Measurements from ENCODE around the gene BBS7. TPM values are rescaled to one million over a fixed set of nuclear protein-coding genes. Genes with fewer than 3 reads are reported as not detected.

BBS7 gene
- total and polyA plus RNA-seq, 2 donors from 2014 or later, result 8.0 to 14.5 TPM

GRCh38 chr4:121829511-121829910, 40.8 kb downstream of the BBS7 start:
- peaks cover 0 to 5% (median 2%) of the 10 kb centered on the region in 3 donors for H3K36me3 ChIP-seq (ENCODE audit: control insufficient read depth in 2 of 3, insufficient read depth in 3 of 3, low read length in 3 of 3)
- intact Hi-C loops (cut with DNase I), result no loop called here

GRCh38 chr4:121827853-121828252, 42.4 kb downstream of the BBS7 start:
- Histone ChIP-seq H3K27ac (ENCODE audit: low read depth in 2 of 2, low read length in 2 of 2) (no peak overlapping the region), H3K9me3 (ENCODE audit: control insufficient read depth in 2 of 3, insufficient read depth in 1 of 3, low read length in 3 of 3) (no peaks in the 10 kb centered on the region), H3K27me3 (ENCODE audit: control insufficient read depth, insufficient read depth, low read length) (no peaks in the 10 kb centered on the region), H3K4me1 (ENCODE audit: control insufficient read depth in 2 of 3, insufficient read depth in 2 of 3, low read depth in 1 of 3, low read length in 3 of 3) (peaks cover 0 to 5% (median 0%) of the 10 kb centered on the region in 3 donors), H3K9ac (ENCODE audit: low read length in 3 of 3) (no peak overlapping the region), H3K36me3 (ENCODE audit: control insufficient read depth in 2 of 3, insufficient read depth in 3 of 3, low read length in 3 of 3) (peaks cover 0 to 5% (median 2%) of the 10 kb centered on the region in 3 donors), H3K4me3 (ENCODE audit: low read length in 3 of 3) (no peak overlapping the region)
- FAIRE-seq (no peak), DNase-seq (no peak)
- intact Hi-C loops (cut with DNase I), result no loop called here
- TF ChIP-seq CTCF (IDR thresholded peaks at IDR 0.05; ENCODE audit: borderline replicate concordance, extremely low read depth, insufficient read depth), result no peak

More at GRCh38 chr4:121829511-121829910, 40.8 kb downstream of the BBS7 start:
- H3K9me3 ChIP-seq (ENCODE audit: control insufficient read depth in 2 of 3, insufficient read depth in 1 of 3, low read length in 3 of 3), result no peaks in the 10 kb centered on the region
- no peak overlapping the region for H3K9ac ChIP-seq (ENCODE audit: low read length in 3 of 3)
- H3K4me1 ChIP-seq (ENCODE audit: control insufficient read depth in 2 of 3, insufficient read depth in 2 of 3, low read depth in 1 of 3, low read length in 3 of 3), result no peaks in the 10 kb centered on the region
- H3K4me3 ChIP-seq (ENCODE audit: low read length in 3 of 3), result no peak overlapping the region
- TF ChIP-seq CTCF (IDR thresholded peaks at IDR 0.05; ENCODE audit: borderline replicate concordance, extremely low read depth, insufficient read depth), result no peak
- FAIRE-seq (no peak), DNase-seq (no peak)
- no peak overlapping the region for H3K27ac ChIP-seq (ENCODE audit: low read depth in 2 of 2, low read length in 2 of 2)
- H3K27me3 ChIP-seq (ENCODE audit: control insufficient read depth, insufficient read depth, low read length), result no peaks in the 10 kb centered on the region

GRCh38 chr4:121824950-121825349, 45.3 kb downstream of the BBS7 start:
- Histone ChIP-seq H3K9me3 (ENCODE audit: control insufficient read depth in 2 of 3, insufficient read depth in 1 of 3, low read length in 3 of 3) (no peaks in the 10 kb centered on the region), H3K27me3 (ENCODE audit: control insufficient read depth, insufficient read depth, low read length) (no peaks in the 10 kb centered on the region), H3K9ac (ENCODE audit: low read length in 3 of 3) (no peak overlapping the region), H3K4me1 (ENCODE audit: control insufficient read depth in 2 of 3, insufficient read depth in 2 of 3, low read depth in 1 of 3, low read length in 3 of 3) (peaks cover 0 to 6% (median 0%) of the 10 kb centered on the region in 3 donors), H3K36me3 (ENCODE audit: control insufficient read depth in 2 of 3, insufficient read depth in 3 of 3, low read length in 3 of 3) (peaks cover 0 to 2% (median 0%) of the 10 kb centered on the region in 3 donors), H3K4me3 (ENCODE audit: low read length in 3 of 3) (no peak overlapping the region), H3K27ac (ENCODE audit: low read depth in 2 of 2, low read length in 2 of 2) (no peak overlapping the region)
- FAIRE-seq (no peak), DNase-seq (peak in 2 of 5 donors; percentile 22 to 32)
- TF ChIP-seq CTCF (IDR thresholded peaks at IDR 0.05; ENCODE audit: borderline replicate concordance, extremely low read depth, insufficient read depth), result no peak
- intact Hi-C loops (cut with DNase I), result no loop called here

- no peak for TF ChIP-seq CTCF (IDR thresholded peaks at IDR 0.05; ENCODE audit: borderline replicate concordance, extremely low read depth, insufficient read depth)
- FAIRE-seq, result no peak
- peak overlapping the region; percentile 80 to 91 (median 89) for H3K4me3 ChIP-seq (ENCODE audit: low read length in 3 of 3)
Measured at GRCh38 chr4:121824171-121824527, 46.1 kb downstream of the BBS7 start.

More at GRCh38 chr4:121824171-121824527, 46.1 kb downstream of the BBS7 start:
- peak overlapping the region; percentile 44 to 93 (median 76) for H3K9ac ChIP-seq (ENCODE audit: low read length in 3 of 3)
- H3K9me3 ChIP-seq (ENCODE audit: control insufficient read depth in 2 of 3, insufficient read depth in 1 of 3, low read length in 3 of 3), result no peaks in the 10 kb centered on the region
- no peak for DNase-seq
- H3K27ac ChIP-seq (ENCODE audit: low read depth in 2 of 2, low read length in 2 of 2), result peak overlapping the region in 1 of 2 donors; percentile 39
- intact Hi-C loops (cut with DNase I), result no loop called here
- no peaks in the 10 kb centered on the region for H3K27me3 ChIP-seq (ENCODE audit: control insufficient read depth, insufficient read depth, low read length)
- peaks cover 0 to 6% (median 0%) of the 10 kb centered on the region in 3 donors for H3K4me1 ChIP-seq (ENCODE audit: control insufficient read depth in 2 of 3, insufficient read depth in 2 of 3, low read depth in 1 of 3, low read length in 3 of 3)
- peaks cover 0 to 2% (median 0%) of the 10 kb centered on the region in 3 donors for H3K36me3 ChIP-seq (ENCODE audit: control insufficient read depth in 2 of 3, insufficient read depth in 3 of 3, low read length in 3 of 3)
